GM12892 (cell line): Measurements from ENCODE around the gene SORCS2.

ENCODE experiments used
- POLR2A ChIP-seq: IDR thresholded peaks from 2 replicates; pipeline ENCODE4 v1.6.1; 2011; ENCODE audit warnings: low read depth, low read length, control low read depth
- POLR2AphosphoS5 ChIP-seq: IDR thresholded peaks from 2 replicates; pipeline ENCODE4 v1.6.1; 2011; ENCODE audit warnings: low read depth, low read length, control low read depth
- TAF1 ChIP-seq: IDR thresholded peaks from 2 replicates; pipeline ENCODE4 v1.6.1; 2011; ENCODE audit warnings: low read depth, mild to moderate bottlenecking, control low read depth, low read length, borderline replicate concordance

DNA sequence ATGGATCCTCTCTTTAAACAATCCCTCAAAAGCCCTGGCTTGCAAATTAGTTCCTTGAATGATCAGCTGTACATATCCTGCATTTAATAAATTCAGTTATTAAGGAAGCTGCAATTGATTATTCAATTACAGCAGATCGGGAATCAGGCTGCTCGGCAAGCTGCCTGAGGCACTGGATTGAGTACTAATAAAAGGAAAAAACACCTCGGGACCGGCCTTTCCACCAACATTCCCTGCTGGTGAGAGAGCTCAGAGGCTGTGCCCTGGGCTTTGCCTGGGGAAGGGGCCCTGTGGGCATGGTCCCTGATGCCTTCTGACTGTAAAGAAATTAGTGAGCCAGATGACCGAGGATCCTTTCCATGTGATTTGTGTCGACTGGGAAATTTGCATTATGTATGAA, 69.2 kb downstream of the SORCS2 start:
- TF ChIP-seq POLR2AphosphoS5 = no peak
- TF ChIP-seq POLR2A = no peak
- no peak for TF ChIP-seq TAF1
